ENCODE measurements around the gene RCN2. TPM values are rescaled to one million over a fixed set of nuclear protein-coding genes. Genes with fewer than 3 reads are reported as not detected.

The RCN2 gene
- total and polyA plus RNA-seq, 2 of the 8 experiments (the other 6 are each of a cell fraction or from before 2014, with no cell fraction given), result 65.6 to 137 TPM

DNA sequence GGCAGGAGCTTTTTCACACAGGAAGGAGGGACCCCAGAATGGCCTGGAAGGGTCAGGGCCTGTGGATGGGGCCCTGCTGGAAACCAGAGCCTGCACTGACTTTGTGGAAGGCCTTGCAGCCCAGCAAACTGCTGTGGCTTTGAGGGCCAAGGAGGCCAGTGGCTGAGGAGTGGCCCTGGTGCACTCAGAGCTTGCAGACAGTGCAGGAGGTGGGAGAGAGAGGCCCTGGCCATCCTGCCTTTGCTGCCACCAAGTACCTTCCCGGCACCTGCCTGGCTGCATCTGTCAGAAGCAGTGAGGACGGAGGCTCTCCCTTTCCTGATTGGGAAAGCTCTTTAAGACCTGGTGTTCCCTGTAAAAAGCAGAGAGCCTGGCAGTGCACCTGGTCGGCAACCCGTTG lies 69.8 kb downstream of the RCN2 start (continued):
- TF ChIP-seq CHD1 (IDR thresholded peaks at IDR 0.05; ENCODE audit: low read depth, low read length) (no peak), CBX8 (IDR thresholded peaks at IDR 0.05; ENCODE audit: borderline replicate concordance, low read depth, low read length) (no peak)

All from H1 (cell line).